ENCODE results near the gene KCNS1.

DNA sequence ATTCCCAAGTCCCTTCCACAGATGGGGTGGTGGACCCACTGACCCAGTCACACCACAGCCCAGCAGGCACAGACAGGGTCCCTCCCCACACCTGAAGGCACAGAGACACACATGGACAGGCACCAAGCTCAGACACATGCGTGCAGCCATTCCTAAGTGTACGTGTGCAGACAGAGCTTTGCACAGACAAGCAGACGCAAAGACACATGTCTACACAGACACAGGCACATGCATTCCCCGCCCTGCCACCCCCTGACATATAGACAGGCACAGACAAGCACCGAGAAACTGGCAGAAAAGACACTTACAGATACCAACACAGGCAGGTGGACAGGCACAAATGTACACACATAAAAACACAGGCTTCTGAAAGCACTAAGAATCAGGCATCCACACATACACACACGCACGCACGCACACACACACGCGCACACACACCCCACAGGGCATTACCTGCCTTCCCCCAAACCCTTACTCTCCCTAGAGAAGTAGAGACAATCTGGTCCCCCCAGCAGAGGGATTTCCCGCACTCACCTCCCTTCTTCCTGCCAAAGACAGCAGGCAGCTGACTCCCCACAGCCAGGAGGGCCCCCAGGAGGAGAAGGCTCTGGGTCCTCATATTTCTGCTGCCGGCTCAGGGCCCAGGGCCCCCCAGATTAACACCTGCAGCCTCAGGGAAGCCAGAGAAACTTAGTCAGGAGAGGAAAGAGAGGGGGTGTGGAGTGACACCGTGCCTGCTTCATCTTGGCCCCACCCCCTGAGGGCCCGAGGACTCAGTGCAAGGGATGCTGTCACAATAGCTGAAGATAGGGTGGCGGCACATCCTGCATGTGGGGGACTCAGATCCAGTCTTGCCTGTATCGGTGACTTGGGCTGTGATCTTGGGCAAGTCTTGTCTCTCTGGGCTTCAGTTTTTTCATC lies 13.8 kb upstream of the KCNS1 start, which contains the start of gene WFDC5:
- TF ChIP-seq, protein P1, sequence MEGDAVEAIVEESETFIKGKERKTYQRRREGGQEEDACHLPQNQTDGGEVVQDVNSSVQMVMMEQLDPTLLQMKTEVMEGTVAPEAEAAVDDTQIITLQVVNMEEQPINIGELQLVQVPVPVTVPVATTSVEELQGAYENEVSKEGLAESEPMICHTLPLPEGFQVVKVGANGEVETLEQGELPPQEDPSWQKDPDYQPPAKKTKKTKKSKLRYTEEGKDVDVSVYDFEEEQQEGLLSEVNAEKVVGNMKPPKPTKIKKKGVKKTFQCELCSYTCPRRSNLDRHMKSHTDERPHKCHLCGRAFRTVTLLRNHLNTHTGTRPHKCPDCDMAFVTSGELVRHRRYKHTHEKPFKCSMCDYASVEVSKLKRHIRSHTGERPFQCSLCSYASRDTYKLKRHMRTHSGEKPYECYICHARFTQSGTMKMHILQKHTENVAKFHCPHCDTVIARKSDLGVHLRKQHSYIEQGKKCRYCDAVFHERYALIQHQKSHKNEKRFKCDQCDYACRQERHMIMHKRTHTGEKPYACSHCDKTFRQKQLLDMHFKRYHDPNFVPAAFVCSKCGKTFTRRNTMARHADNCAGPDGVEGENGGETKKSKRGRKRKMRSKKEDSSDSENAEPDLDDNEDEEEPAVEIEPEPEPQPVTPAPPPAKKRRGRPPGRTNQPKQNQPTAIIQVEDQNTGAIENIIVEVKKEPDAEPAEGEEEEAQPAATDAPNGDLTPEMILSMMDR (conservative IDR thresholded peaks at IDR 0.05; ENCODE audit: low read length): no peak
- no peak for TF ChIP-seq EZH2phosphoT487 (IDR thresholded peaks at IDR 0.05; ENCODE audit: borderline replicate concordance, low read depth, low read length)
